Mucosa of rectum (tissue), 2 donors: ENCODE data around the gene ZFP3.
"Not testable (repeated sequence)": the region's sequence is repeated elsewhere in the genome, so short reads cannot be mapped to it uniquely, and the experiment has no call there.

ENCODE experiments used
- H3K27ac ChIP-seq, 2 donors: one replicate each; pipeline ENCODE4 v1.7.0; 2013; ENCODE audit warnings: inconsistent platforms in 2 of 2, low read depth in 2 of 2, low read length in 2 of 2
- H3K27me3 ChIP-seq, 2 donors: one replicate each; pipeline ENCODE4 v1.7.0; 2013; ENCODE audit warnings: low read length in 2 of 2; ENCODE audit not compliant: control insufficient read depth in 2 of 2, insufficient read depth in 2 of 2
- H3K36me3 ChIP-seq, 2 donors: one replicate each; pipeline ENCODE4 v1.7.0; 2013; ENCODE audit warnings: low read length in 2 of 2; ENCODE audit not compliant: control insufficient read depth in 2 of 2, insufficient read depth in 2 of 2
- H3K4me1 ChIP-seq, 2 donors: one replicate each; pipeline ENCODE4 v1.7.0; 2013; ENCODE audit warnings: low read length in 2 of 2, mild to moderate bottlenecking in 1 of 2; ENCODE audit not compliant: control insufficient read depth in 2 of 2, insufficient read depth in 2 of 2
- H3K4me3 ChIP-seq, 2 donors: one replicate each; pipeline ENCODE4 v1.7.0; 2013; ENCODE audit warnings: low read length in 2 of 2
- H3K9ac ChIP-seq, 2 donors: one replicate each; pipeline ENCODE4 v1.7.0; 2013; ENCODE audit warnings: low read length in 2 of 2, low read depth in 1 of 2, mild to moderate bottlenecking in 1 of 2
- H3K9me3 ChIP-seq, 2 donors: one replicate each; pipeline ENCODE4 v1.7.0; 2013; ENCODE audit warnings: low read length in 2 of 2; ENCODE audit not compliant: control insufficient read depth in 2 of 2
- donor health status: healthy.
- donor health status: Normal muscosa, but diverticular disease.

Gene ZFP3

DNA sequence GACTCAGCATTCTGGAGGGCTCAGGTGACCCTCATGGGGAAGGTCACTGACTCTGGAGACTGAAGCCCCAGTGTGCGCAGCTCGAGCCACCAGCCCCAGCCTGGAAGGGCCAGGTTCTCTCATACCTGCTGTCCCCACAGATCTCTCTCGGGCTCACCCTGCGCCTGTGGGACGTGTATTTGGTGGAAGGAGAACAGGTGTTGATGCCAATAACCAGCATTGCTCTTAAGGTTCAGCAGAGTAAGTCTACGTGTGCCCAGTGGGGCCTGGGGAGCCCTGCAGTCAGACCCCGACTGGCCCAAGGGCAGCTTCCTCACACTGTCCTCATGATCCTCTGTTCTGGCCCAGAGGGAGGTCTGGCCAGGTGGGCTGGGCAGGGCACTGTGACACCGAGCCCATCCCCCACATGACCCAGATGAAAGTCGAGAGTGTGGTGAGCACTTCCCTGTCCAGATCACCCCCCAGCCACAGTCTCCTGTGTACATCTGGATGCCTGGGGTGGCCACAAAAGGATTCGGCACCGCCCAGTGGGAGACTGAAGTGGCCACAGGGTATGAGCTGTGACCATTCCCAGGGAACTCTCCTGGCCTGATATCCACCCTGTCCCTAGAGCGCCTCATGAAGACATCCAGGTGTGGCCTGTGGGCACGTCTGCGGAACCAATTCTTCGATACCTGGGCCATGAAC lies 59.4 kb downstream of the ZFP3 start:
- not testable (repeated sequence) for H3K4me1 ChIP-seq, H3K36me3 ChIP-seq, H3K9ac ChIP-seq, H3K27me3 ChIP-seq, H3K9me3 ChIP-seq, H3K27ac ChIP-seq, H3K4me3 ChIP-seq

DNA sequence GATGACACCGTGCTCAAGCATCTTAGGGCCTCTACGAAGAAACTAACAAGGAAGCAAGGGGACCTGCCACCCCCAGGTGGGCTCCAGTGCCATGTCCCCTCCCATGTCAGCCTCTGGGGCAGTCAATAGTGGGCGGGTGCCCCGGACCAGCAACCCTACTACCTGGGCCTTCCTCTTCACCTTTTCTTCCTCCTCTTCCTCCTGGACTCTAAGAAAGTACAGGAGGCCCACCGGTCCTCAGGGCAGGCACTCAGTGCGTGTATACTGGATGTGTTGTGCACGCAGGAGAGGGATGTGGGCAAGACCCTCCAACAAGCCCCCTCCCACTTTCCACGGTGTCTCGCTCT lies 59.9 kb downstream of the ZFP3 start:
- H3K36me3 ChIP-seq, H3K9ac ChIP-seq, H3K4me3 ChIP-seq, H3K27me3 ChIP-seq, H3K9me3 ChIP-seq, H3K4me1 ChIP-seq, H3K27ac ChIP-seq: not testable (repeated sequence)

DNA sequence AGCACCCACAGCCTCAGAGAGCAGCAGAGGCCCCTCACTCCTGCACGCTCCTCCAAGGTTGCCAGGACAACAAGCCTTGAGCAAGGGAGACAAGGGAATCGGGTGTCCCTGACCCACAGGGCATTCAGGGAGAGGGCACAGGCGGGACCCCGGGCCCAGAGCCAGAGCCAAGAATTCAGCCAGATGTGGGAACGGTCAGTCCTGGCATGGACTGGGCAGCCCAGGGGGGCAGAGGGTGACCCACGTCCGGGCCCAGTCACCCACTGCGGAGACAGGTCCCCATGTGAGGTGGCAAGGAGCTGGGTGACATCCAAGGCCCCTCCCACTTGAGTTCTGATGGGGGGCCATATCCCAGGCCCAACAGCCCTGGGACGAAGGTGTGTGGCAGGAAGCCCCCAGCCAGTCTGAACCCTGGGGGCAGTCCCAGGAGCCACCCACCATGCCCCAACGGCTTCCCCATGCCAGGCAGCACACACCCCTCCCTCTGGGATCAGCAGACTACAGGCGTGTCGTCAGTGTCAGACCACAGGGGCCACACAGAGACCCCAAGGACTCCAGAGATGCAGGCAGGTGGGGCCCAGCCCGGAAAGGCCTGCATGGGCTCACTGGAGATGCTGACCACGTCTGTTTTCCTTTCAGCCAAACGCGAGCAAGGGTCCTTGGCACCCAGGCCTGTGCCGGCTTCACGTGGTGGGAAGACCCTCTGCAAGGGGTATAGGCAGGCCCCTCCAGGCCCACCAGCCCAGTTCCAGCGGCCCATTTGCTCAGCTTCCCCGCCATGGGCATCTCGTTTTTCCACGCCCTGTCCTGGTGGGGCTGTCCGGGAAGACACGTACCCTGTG lies 60.6 kb downstream of the ZFP3 start:
- H3K4me3 ChIP-seq: no peak overlapping the region
- no peaks in the 10 kb centered on the region for H3K9me3 ChIP-seq
- H3K36me3 ChIP-seq: no peaks in the 10 kb centered on the region
- no peak overlapping the region for H3K27ac ChIP-seq
- no peak overlapping the region for H3K9ac ChIP-seq
- H3K4me1 ChIP-seq: no peaks in the 10 kb centered on the region
- no peaks in the 10 kb centered on the region for H3K27me3 ChIP-seq

DNA sequence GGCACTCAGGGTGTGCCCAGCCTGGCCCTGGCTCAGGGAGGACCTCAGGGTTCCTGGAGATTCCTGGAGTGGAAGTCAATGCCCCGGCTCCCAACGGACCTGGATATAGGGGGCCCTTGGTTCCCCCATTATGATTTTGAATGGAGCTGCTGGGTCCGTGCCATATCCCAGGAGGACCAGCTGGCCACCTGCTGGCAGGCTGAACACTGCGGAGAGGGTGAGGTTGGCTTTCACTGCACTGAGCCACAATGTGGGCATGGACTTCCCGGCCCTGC lies 61.1 kb downstream of the ZFP3 start:
- H3K9ac ChIP-seq: no peak overlapping the region
- no peaks in the 10 kb centered on the region for H3K27me3 ChIP-seq
- H3K27ac ChIP-seq: no peak overlapping the region
- H3K36me3 ChIP-seq: no peaks in the 10 kb centered on the region
- H3K4me1 ChIP-seq: no peaks in the 10 kb centered on the region
- H3K4me3 ChIP-seq: no peak overlapping the region
- no peaks in the 10 kb centered on the region for H3K9me3 ChIP-seq

DNA sequence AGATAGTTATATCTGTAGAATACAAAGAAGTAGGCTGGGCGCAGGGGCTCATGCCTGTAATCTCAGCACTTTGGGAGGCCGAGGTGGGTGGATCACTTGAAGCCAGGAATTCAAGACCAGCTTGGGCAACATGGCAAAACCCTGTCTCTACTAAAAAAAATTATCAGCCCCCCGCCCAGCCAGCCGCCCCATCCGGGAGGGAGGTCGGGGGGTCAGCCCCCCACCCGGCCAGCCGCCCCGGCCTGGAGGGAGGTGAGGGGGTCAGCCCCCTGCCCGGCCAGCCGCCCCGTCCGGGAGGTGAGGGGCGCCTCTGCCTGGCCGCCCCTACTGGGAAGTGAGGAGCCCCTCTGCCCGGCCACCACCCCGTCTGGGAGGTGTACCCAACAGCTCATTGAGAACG lies 64.6 kb downstream of the ZFP3 start:
- not testable (repeated sequence) for H3K9ac ChIP-seq, H3K36me3 ChIP-seq, H3K4me1 ChIP-seq, H3K27me3 ChIP-seq, H3K9me3 ChIP-seq, H3K4me3 ChIP-seq, H3K27ac ChIP-seq
